GM10266 (cell line): ENCODE results near the gene INTS6L.

Source experiments
- DNase-seq: peaks from one replicate; pipeline ENCODE4 v3.0.0; 2012; ENCODE audit errors: extremely low spot score
- TF ChIP-seq, protein P1 (sequence below): IDR thresholded peaks from 2 replicates; pipeline ENCODE4 v1.5.1; 2012; ENCODE audit warnings: mild to moderate bottlenecking, low read depth; ENCODE audit not compliant: control insufficient read depth, insufficient read depth; ENCODE audit errors: missing control alignments

Gene INTS6L

GRCh38 chrX:135489542-135489941, 30.9 kb upstream of the INTS6L start:
- TF ChIP-seq, protein P1, sequence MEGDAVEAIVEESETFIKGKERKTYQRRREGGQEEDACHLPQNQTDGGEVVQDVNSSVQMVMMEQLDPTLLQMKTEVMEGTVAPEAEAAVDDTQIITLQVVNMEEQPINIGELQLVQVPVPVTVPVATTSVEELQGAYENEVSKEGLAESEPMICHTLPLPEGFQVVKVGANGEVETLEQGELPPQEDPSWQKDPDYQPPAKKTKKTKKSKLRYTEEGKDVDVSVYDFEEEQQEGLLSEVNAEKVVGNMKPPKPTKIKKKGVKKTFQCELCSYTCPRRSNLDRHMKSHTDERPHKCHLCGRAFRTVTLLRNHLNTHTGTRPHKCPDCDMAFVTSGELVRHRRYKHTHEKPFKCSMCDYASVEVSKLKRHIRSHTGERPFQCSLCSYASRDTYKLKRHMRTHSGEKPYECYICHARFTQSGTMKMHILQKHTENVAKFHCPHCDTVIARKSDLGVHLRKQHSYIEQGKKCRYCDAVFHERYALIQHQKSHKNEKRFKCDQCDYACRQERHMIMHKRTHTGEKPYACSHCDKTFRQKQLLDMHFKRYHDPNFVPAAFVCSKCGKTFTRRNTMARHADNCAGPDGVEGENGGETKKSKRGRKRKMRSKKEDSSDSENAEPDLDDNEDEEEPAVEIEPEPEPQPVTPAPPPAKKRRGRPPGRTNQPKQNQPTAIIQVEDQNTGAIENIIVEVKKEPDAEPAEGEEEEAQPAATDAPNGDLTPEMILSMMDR, result no peak
- peak; percentile 28 for DNase-seq

DNA sequence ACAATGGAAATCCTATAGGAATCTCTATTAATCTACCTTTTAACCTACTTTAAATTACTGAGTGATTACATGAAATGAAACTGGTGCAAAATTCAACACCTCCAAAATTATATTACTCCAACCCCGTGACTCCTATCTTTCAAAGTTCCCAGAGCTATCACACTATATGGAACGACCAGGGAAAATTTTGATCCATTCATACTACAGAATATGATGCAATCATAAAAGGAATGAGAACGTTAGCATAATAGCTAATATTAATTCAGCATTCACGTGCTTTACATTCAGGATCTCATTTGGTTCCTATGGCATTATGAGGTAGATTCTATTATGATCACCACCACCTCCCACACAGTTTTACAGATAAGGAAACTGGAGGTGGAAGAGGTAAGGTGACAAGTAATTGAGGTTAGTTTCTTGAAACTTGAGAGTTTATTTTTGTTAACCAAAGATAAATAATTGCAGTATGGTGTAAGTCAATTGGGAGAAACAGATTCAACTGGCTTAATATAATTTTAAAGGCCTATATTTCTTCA, 29.4 kb upstream of the INTS6L start:
- DNase-seq, result no peak
- TF ChIP-seq, protein P1, result no peak

- no peak for DNase-seq
- TF ChIP-seq, protein P1, result no peak
Measured at GRCh38 chrX:135494453-135494852, 26.0 kb upstream of the INTS6L start.

GRCh38 chrX:135497736-135498135, 22.7 kb upstream of the INTS6L start:
- no peak for DNase-seq
- TF ChIP-seq, protein P1, result no peak

DNA sequence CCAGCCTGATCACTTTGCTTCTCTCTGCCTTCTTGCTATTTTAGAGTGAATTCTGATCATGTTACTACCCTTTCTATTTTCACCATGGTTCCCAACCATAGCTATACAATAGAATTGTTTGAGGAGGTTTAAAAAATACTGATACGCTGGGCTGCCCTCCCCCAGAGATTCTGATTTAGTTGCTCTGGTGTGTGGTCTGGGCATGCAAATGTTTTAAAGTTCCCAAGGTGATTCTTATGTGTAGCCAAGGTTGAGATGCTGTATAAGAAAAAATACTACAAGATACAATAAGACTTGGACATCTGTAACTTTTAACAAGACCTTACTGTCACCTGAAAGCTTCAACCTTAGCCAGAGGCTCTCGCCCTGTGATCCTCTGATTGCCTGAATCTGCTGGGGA, 22.2 kb upstream of the INTS6L start:
- TF ChIP-seq, protein P1, result no peak
- DNase-seq, result no peak

DNA sequence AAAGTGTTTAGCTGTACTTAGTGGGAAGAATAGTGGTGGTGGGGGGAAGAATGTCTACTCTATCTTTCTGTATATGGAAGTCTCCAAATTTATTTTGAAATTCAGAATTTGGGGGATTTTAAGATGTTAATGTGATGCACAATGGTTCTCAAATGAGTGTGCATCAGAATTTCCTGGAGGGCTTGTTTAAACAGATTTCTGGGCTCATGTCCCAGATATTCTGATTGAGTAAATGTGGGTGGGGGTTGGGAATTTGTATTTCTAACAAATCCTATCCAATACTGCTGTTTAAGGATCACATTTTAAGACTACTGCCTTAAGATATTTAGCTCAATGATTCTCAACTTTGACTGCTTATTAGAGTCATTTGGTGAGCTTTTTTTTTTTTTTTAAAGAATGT, 15.1 kb upstream of the INTS6L start:
- TF ChIP-seq, protein P1, result no peak
- DNase-seq, result no peak

DNA sequence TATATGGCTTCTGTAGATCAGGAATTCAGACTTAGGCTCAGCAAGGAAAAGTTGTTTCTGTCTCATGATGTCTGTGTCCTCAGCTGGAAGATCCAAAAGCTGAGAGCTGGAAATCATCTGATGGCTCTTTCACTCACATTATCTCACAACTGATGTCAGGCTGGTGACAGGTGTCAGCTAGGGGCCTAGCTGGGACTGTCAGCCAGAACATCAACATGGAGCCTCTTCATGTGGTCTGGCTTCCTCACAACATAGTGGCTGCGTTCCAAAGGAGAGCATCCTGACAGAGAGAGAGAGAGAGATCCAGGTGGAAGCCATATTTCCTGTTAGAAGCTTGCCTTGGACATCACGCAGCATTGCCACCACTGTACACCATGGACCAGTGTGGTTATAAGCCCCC, 10.6 kb upstream of the INTS6L start:
- TF ChIP-seq, protein P1, result no peak

More for the DNA sequence above, 10.6 kb upstream of the INTS6L start:
- DNase-seq, result no peak
